OCI-LY7 (cell line): ENCODE results near the gene ELMOD3. TPM values are rescaled to one million over a fixed set of nuclear protein-coding genes. Genes with fewer than 3 reads are reported as not detected.
A peak's percentile ranks its signal among the peaks of the same experiment; 100 is the strongest.

Source experiments
- BruUV-seq: library from RNA; stranded (reverse); fragments of 400-500 nt; replicated peaks from 2 replicates; lab custom pipeline; 2021; lab: Mats Ljungman, UMichigan
- CTCF ChIA-PET: fragments of 300-600 bp; sonication (Branson Sonifier 250); formaldehyde crosslinking; loops from one replicate; lab custom pipeline; 2022; ENCODE audit warnings: antibody characterized with exemption; ENCODE audit not compliant: unreplicated experiment; lab: Charles Lee
- POLR2A ChIA-PET: fragments of 300-600 bp; sonication (Branson Sonifier 250); formaldehyde crosslinking; loops from one replicate; lab custom pipeline; 2022; ENCODE audit warnings: antibody characterized with exemption; lab: Charles Lee
- DNase-seq: peaks from one replicate; pipeline ENCODE4 v3.0.0-alpha.2; 2015; ENCODE audit warnings: low spot score
- H2AFZ ChIP-seq: fragments of 200-600 bp; sonication (generic), shearing (Covaris generic); 2 replicates; pipeline ENCODE4 v1.6.1; 2014; ENCODE audit warnings: mild to moderate bottlenecking, antibody characterized with exemption, low read length, moderate library complexity
- H3K27ac ChIP-seq: fragments of 200-600 bp; sonication (generic); 2 replicates; pipeline ENCODE4 v1.5.1; 2014; ENCODE audit warnings: mixed run types, low read depth, mild to moderate bottlenecking, moderate library complexity, low read length, inconsistent platforms; ENCODE audit not compliant: poor library complexity, severe bottlenecking
- H3K36me3 ChIP-seq: fragments of 200-600 bp; sonication (generic); 2 replicates; pipeline ENCODE4 v1.6.1; 2014; ENCODE audit warnings: mild to moderate bottlenecking, antibody characterized with exemption, low read length, moderate library complexity, mixed read lengths; ENCODE audit not compliant: insufficient read depth
- H3K4me1 ChIP-seq: fragments of 200-600 bp; sonication (generic); 2 replicates; pipeline ENCODE4 v1.5.1; 2014; ENCODE audit warnings: mild to moderate bottlenecking, low read length; ENCODE audit not compliant: insufficient read depth, poor library complexity, severe bottlenecking
- H3K4me2 ChIP-seq: fragments of 200-600 bp; sonication (generic); 2 replicates; pipeline ENCODE4 v1.6.1; 2014; ENCODE audit warnings: mild to moderate bottlenecking, low read length
- H3K4me3 ChIP-seq: fragments of 200-600 bp; sonication (generic); 2 replicates; pipeline ENCODE4 v1.5.1; 2014; ENCODE audit warnings: mild to moderate bottlenecking, low read depth, low read length; ENCODE audit not compliant: poor library complexity, severe bottlenecking
- H3K79me2 ChIP-seq: fragments of 200-600 bp; sonication (generic); 2 replicates; pipeline ENCODE4 v1.6.1; 2016; ENCODE audit warnings: low read depth, mild to moderate bottlenecking, low read length, moderate library complexity, mixed read lengths; ENCODE audit not compliant: insufficient read depth
- H3K9me2 ChIP-seq: fragments of 200-600 bp; sonication (generic); 2 replicates; pipeline ENCODE4 v1.6.1; 2016; ENCODE audit warnings: mild to moderate bottlenecking, low read length, mixed read lengths; ENCODE audit not compliant: insufficient read depth
- H3K9me3 ChIP-seq: fragments of 200-600 bp; sonication (generic); 2 replicates; pipeline ENCODE4 v1.6.1; 2014; ENCODE audit warnings: mild to moderate bottlenecking, mixed run types, low read length, mixed read lengths
- H4K20me1 ChIP-seq: fragments of 200-600 bp; sonication (generic); 2 replicates; pipeline ENCODE4 v1.6.1; 2014; ENCODE audit warnings: mild to moderate bottlenecking, antibody characterized with exemption, low read length, moderate library complexity, mixed read lengths; ENCODE audit not compliant: insufficient read depth
- EZH2phosphoT487 ChIP-seq: fragments of 200-600 bp; sonication (generic); IDR thresholded peaks from 2 replicates; pipeline ENCODE4 v1.6.1; 2018; ENCODE audit warnings: low read depth, borderline replicate concordance, mild to moderate bottlenecking, mixed run types, antibody characterized with exemption, low read length, moderate library complexity, mixed read lengths
- intact Hi-C: fragments of 100-400 bp; cut with micrococcal nuclease; formaldehyde crosslinking; loops from one replicate; pipeline ENCODE4 v1.10.0; 2022; ENCODE audit not compliant: unreplicated experiment
- total RNA-seq, 2 experiments: library from RNA; depleted of rRNA in 1 of 2; stranded (reverse); fragments of >200 nt in 1 of 2; shearing (Covaris generic) in 1 of 2; gene quantifications; 2 replicates each; pipeline ENCODE4 v1.2.3, GENCODE V29; 2014 to 2022
- TF ChIP-seq, protein P1 (sequence below): fragments of 200-600 bp; sonication (generic); conservative IDR thresholded peaks from 2 replicates; pipeline ENCODE4 v1.5.1; 2014; ENCODE audit warnings: mild to moderate bottlenecking, antibody characterized with exemption, low read length, moderate library complexity, mixed read lengths

ELMOD3 gene
- total RNA-seq, 2 experiments from 2014 or later: 12.0 to 18.5 TPM

GRCh38 chr2:85405201-85406059 is 50.9 kb downstream of the ELMOD3 start:
- Histone ChIP-seq H3K9me2 (no peaks in the 10 kb centered on the region), H3K27ac (no peak overlapping the region), H3K36me3 (no peaks in the 10 kb centered on the region), H3K79me2 (no peaks in the 10 kb centered on the region), H3K4me1 (peaks cover 24% of the 10 kb centered on the region), H2AFZ (no peak overlapping the region), H4K20me1 (no peaks in the 10 kb centered on the region), H3K4me2 (no peak overlapping the region), H3K9me3 (peaks cover 12% of the 10 kb centered on the region; the same call in 1 of the 2 replicates), H3K4me3 (no peak overlapping the region)
- ChIA-PET POLR2A (interaction anchor here (0.7 kb wide), 1 partner anchor 702 kb away, joined by 5 read pairs; no protein-coding TSS in a partner anchor), CTCF (no interaction called here)
- intact Hi-C loops: no loop called here
- BruUV-seq: no TSS peak
- no peak for DNase-seq
- no peak for TF ChIP-seq EZH2phosphoT487
- TF ChIP-seq, protein P1, sequence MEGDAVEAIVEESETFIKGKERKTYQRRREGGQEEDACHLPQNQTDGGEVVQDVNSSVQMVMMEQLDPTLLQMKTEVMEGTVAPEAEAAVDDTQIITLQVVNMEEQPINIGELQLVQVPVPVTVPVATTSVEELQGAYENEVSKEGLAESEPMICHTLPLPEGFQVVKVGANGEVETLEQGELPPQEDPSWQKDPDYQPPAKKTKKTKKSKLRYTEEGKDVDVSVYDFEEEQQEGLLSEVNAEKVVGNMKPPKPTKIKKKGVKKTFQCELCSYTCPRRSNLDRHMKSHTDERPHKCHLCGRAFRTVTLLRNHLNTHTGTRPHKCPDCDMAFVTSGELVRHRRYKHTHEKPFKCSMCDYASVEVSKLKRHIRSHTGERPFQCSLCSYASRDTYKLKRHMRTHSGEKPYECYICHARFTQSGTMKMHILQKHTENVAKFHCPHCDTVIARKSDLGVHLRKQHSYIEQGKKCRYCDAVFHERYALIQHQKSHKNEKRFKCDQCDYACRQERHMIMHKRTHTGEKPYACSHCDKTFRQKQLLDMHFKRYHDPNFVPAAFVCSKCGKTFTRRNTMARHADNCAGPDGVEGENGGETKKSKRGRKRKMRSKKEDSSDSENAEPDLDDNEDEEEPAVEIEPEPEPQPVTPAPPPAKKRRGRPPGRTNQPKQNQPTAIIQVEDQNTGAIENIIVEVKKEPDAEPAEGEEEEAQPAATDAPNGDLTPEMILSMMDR: no peak

- H3K4me2 ChIP-seq: peak within 1 kb of the TSS; percentile 68
- no peaks in the 10 kb centered on the region for H3K79me2 ChIP-seq
- no peaks in the 10 kb centered on the region for H4K20me1 ChIP-seq
- peaks cover 25% of the 10 kb centered on the region for H3K4me1 ChIP-seq
- H3K27ac ChIP-seq: no peak within 1 kb of the TSS
- no peaks in the 10 kb centered on the region for H3K9me3 ChIP-seq
- no peaks in the 10 kb centered on the region for H3K9me2 ChIP-seq
- peak; percentile 65 for DNase-seq
- H2AFZ ChIP-seq: peak within 1 kb of the TSS; percentile 75; the same call in 1 of the 2 replicates
- intact Hi-C loops: no loop called here
- BruUV-seq: no TSS peak
- ChIA-PET CTCF (no interaction called here), POLR2A (interaction anchor here (1.0 kb wide), 1 partner anchor 9 kb away, joined by 3 read pairs; no protein-coding TSS in a partner anchor)
- no peak for TF ChIP-seq EZH2phosphoT487
- TF ChIP-seq, protein P1: no peak
- H3K36me3 ChIP-seq: no peaks in the 10 kb centered on the region
- H3K4me3 ChIP-seq: peak within 1 kb of the TSS; percentile 47
These were observed 55.4 kb downstream of the ELMOD3 start, which contains the start of gene CAPG for GRCh38 chr2:85409845-85410583. TSS of gene CAPG (minus strand) at chr2:85410366. CDS start at chr2:85402145, 8,221 bp downstream.
